ENCODE results near the gene SYT17.
"Not testable (repeated sequence)": the region's sequence is repeated elsewhere in the genome, so short reads cannot be mapped to it uniquely, and the experiment has no call there.

SYT17 gene

DNA sequence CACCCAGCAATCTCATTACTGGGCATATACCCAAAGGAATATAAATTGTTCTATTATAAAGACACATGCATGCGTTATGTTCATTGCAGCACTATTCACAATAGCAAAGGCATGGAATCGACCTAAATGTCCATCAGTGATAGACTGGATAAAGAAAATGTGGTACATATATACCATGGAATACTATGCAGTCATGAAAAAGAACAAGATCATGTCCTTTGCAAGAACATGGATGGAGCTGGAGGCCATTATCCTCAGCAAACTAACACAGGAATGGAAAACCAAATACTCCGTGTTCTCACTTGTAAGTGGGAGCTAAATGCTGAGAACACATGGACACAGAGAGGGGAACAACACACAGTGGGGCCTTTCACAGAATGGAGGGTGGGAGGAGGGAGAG lies 19.9 kb downstream of the SYT17 start:
- POLR2A ChIA-PET, result not testable (repeated sequence)
- CTCF ChIA-PET, result interaction anchor here (0.6 to 3.0 kb wide), 3 partner anchors 8 to 13 kb away, joined by 4 to 11 read pairs (median 4); no protein-coding TSS in a partner anchor
- WGBS (ENCODE audit: insufficient coverage), result 100% methylated on average over 1 of the region's 3 CpGs

DNA sequence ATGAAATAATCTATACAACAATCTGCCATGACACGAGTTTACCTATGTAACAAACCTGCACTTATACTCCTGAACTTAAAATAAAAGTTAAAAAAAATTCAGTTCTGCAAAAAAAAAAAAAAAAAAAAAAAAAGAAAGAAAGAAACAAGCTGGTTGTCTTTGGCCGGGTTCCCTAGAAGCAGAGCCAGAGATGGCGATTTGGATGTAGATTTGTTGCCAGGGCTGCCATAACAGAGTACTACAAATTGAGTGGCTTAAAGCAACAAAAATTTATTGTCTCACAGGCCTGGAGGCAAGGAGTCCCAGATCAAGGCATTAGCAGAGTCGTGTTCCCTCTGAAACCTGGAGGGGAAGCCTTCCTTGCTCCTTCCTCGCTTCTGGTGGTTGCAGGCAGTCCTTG lies 20.4 kb downstream of the SYT17 start:
- no peaks in the 10 kb centered on the region for H3K36me3 ChIP-seq (ENCODE audit: control insufficient read depth in 4 of 4, insufficient read depth in 4 of 4, low read length in 3 of 4)
- 88% methylated on average over 4 of the region's 5 CpGs for WGBS (ENCODE audit: insufficient coverage)
- ChIA-PET POLR2A (no interaction called here), CTCF (interaction anchor here (0.6 to 3.0 kb wide), 3 partner anchors 8 to 13 kb away, joined by 4 to 11 read pairs (median 4); no protein-coding TSS in a partner anchor)
- H3K9me3 ChIP-seq (ENCODE audit: control extremely low read depth in 1 of 5, control insufficient read depth in 4 of 5, insufficient read depth in 2 of 5, low read depth in 1 of 5, low read length in 4 of 5), result no peaks in the 10 kb centered on the region
- no peaks in the 10 kb centered on the region for H3K4me1 ChIP-seq (ENCODE audit: control extremely low read depth in 1 of 4, control insufficient read depth in 4 of 4, insufficient read depth in 4 of 4, low read length in 3 of 4)
- H3K27me3 ChIP-seq (replicated peaks in 2 of 5; ENCODE audit: control insufficient read depth in 4 of 5, insufficient read depth in 5 of 5, low read length in 4 of 5), result no peaks in the 10 kb centered on the region
- no peak overlapping the region for H3K4me3 ChIP-seq (ENCODE audit: control insufficient read depth in 1 of 7, extremely low read depth in 1 of 7, insufficient read depth in 4 of 7, low read depth in 2 of 7, low read length in 6 of 7)
- no peak overlapping the region for H3K27ac ChIP-seq (ENCODE audit: insufficient read depth in 1 of 2, low read depth in 1 of 2, low read length in 2 of 2, poor library complexity in 1 of 2, severe bottlenecking in 2 of 2)
- DNase-seq, result no peak

More for the DNA sequence above, 19.9 kb downstream of the SYT17 start:
- H3K27me3 ChIP-seq (replicated peaks in 2 of 5; ENCODE audit: control insufficient read depth in 4 of 5, insufficient read depth in 5 of 5, low read length in 4 of 5); H3K27ac ChIP-seq (ENCODE audit: insufficient read depth in 1 of 2, low read depth in 1 of 2, low read length in 2 of 2, poor library complexity in 1 of 2, severe bottlenecking in 2 of 2); H3K4me3 ChIP-seq (ENCODE audit: control insufficient read depth in 1 of 7, extremely low read depth in 1 of 7, insufficient read depth in 4 of 7, low read depth in 2 of 7, low read length in 6 of 7); H3K4me1 ChIP-seq (ENCODE audit: control extremely low read depth in 1 of 4, control insufficient read depth in 4 of 4, insufficient read depth in 4 of 4, low read length in 3 of 4); H3K9me3 ChIP-seq (ENCODE audit: control extremely low read depth in 1 of 5, control insufficient read depth in 4 of 5, insufficient read depth in 2 of 5, low read depth in 1 of 5, low read length in 4 of 5); H3K36me3 ChIP-seq (ENCODE audit: control insufficient read depth in 4 of 4, insufficient read depth in 4 of 4, low read length in 3 of 4); DNase-seq: not testable (repeated sequence)

DNA sequence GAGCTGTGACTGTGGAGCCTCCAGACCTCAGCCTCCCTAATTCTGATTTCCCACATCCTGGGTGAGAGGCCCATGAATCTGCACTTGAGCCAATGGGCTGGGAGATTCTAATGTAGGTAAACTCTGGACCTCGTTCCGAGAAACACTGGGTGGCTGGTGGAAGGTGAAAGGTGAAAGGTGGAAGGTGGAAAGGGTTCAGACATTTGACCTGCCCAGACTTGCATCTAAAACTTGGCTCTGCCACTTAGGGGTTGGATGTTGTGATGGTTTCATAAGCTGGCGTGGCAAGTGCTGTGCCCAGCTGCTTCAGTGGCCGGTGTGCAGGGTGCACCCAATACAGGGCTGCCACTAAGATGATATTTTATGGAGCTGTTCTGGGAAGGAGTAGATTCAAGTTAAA lies 24.8 kb downstream of the SYT17 start:
- CTCF ChIA-PET, result no interaction called here
- H3K4me1 ChIP-seq (ENCODE audit: control extremely low read depth in 1 of 4, control insufficient read depth in 4 of 4, insufficient read depth in 4 of 4, low read length in 3 of 4), result no peaks in the 10 kb centered on the region
- POLR2A ChIA-PET, result no interaction called here

DNA sequence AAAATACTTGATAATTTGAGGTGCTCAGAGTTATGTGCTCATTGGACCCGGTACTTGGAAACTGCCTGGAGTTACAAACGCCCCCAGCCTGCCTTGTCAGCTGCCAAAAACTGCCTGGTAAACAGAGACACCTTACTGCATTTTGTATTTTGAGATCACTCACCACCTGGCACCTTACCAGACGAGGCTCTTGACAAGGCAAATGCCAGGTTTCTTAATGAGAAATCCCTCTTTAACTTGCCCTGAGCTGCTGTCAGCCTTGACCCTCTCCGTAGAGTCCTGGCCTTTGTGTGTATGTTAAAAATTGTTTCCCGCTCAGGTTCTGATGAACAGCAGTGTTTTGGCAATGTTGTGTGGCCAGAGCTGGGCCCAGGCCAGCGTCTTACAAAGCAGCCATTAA lies 28.8 kb downstream of the SYT17 start:
- CTCF ChIA-PET, result no interaction called here
- no peaks in the 10 kb centered on the region for H3K27me3 ChIP-seq (replicated peaks in 2 of 5; ENCODE audit: control insufficient read depth in 4 of 5, insufficient read depth in 5 of 5, low read length in 4 of 5)
- H3K4me1 ChIP-seq (ENCODE audit: control extremely low read depth in 1 of 4, control insufficient read depth in 4 of 4, insufficient read depth in 4 of 4, low read length in 3 of 4), result no peaks in the 10 kb centered on the region
- no peak overlapping the region for H3K27ac ChIP-seq (ENCODE audit: insufficient read depth in 1 of 2, low read depth in 1 of 2, low read length in 2 of 2, poor library complexity in 1 of 2, severe bottlenecking in 2 of 2)
- DNase-seq, result no peak
- no peaks in the 10 kb centered on the region for H3K36me3 ChIP-seq (ENCODE audit: control insufficient read depth in 4 of 4, insufficient read depth in 4 of 4, low read length in 3 of 4)
- 87% methylated on average over 5 of the region's 6 CpGs for WGBS (ENCODE audit: insufficient coverage)
- peaks cover 0 to 19% (median 6%) of the 10 kb centered on the region in 5 experiments for H3K9me3 ChIP-seq (ENCODE audit: control extremely low read depth in 1 of 5, control insufficient read depth in 4 of 5, insufficient read depth in 2 of 5, low read depth in 1 of 5, low read length in 4 of 5)
- POLR2A ChIA-PET, result no interaction called here
- H3K4me3 ChIP-seq (ENCODE audit: control insufficient read depth in 1 of 7, extremely low read depth in 1 of 7, insufficient read depth in 4 of 7, low read depth in 2 of 7, low read length in 6 of 7), result no peak overlapping the region

More for the DNA sequence above, 24.8 kb downstream of the SYT17 start:
- WGBS (ENCODE audit: insufficient coverage), result 89% methylated on average over 4 of the region's 4 CpGs
- H3K4me3 ChIP-seq (ENCODE audit: control insufficient read depth in 1 of 7, extremely low read depth in 1 of 7, insufficient read depth in 4 of 7, low read depth in 2 of 7, low read length in 6 of 7), result no peak overlapping the region
- no peak overlapping the region for H3K27ac ChIP-seq (ENCODE audit: insufficient read depth in 1 of 2, low read depth in 1 of 2, low read length in 2 of 2, poor library complexity in 1 of 2, severe bottlenecking in 2 of 2)
- DNase-seq, result no peak
- H3K27me3 ChIP-seq (replicated peaks in 2 of 5; ENCODE audit: control insufficient read depth in 4 of 5, insufficient read depth in 5 of 5, low read length in 4 of 5), result no peaks in the 10 kb centered on the region
- no peaks in the 10 kb centered on the region for H3K36me3 ChIP-seq (ENCODE audit: control insufficient read depth in 4 of 4, insufficient read depth in 4 of 4, low read length in 3 of 4)
- H3K9me3 ChIP-seq (ENCODE audit: control extremely low read depth in 1 of 5, control insufficient read depth in 4 of 5, insufficient read depth in 2 of 5, low read depth in 1 of 5, low read length in 4 of 5), result no peaks in the 10 kb centered on the region

DNA sequence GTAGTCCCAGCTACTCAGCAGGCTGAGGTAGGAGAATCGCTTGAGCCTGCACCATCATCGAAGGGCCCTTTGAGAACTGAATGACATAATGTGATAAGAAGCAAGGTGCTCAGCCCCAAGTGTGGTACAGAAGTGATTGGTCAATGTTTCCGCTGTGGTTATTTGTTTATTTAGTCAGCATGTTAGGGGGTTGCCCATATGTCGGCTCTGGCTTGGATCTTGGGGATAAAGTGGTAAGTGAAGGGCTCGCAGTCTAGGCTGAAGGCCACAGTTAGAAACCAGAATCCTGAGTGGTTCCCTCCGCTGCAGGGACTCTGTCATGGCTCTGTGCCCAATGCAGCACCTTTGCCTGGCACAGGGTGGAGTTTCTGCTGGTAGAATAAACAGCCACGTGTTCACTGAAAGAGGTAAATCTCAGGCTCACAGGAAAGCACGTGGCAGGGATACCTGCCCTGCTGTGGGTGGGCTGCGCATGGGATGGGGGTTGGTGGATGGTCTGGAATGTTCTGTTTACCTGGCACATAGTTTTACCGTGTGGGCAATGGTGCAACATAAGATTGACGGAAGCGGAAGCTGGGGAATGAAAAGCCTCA lies 35.4 kb downstream of the SYT17 start:
- WGBS (ENCODE audit: insufficient coverage), result 92% methylated on average over 12 of the region's 12 CpGs
- Histone ChIP-seq H3K4me3 (ENCODE audit: control insufficient read depth in 1 of 7, extremely low read depth in 1 of 7, insufficient read depth in 4 of 7, low read depth in 2 of 7, low read length in 6 of 7) (no peak overlapping the region), H3K27ac (ENCODE audit: insufficient read depth in 1 of 2, low read depth in 1 of 2, low read length in 2 of 2, poor library complexity in 1 of 2, severe bottlenecking in 2 of 2) (no peak overlapping the region), H3K4me1 (ENCODE audit: control extremely low read depth in 1 of 4, control insufficient read depth in 4 of 4, insufficient read depth in 4 of 4, low read length in 3 of 4) (no peaks in the 10 kb centered on the region), H3K9me3 (ENCODE audit: control extremely low read depth in 1 of 5, control insufficient read depth in 4 of 5, insufficient read depth in 2 of 5, low read depth in 1 of 5, low read length in 4 of 5) (peaks cover 1 to 21% (median 10%) of the 10 kb centered on the region in 5 experiments), H3K36me3 (ENCODE audit: control insufficient read depth in 4 of 4, insufficient read depth in 4 of 4, low read length in 3 of 4) (no peaks in the 10 kb centered on the region), H3K27me3 (replicated peaks in 2 of 5; ENCODE audit: control insufficient read depth in 4 of 5, insufficient read depth in 5 of 5, low read length in 4 of 5) (no peaks in the 10 kb centered on the region)
- ChIA-PET CTCF (no interaction called here), POLR2A (no interaction called here)
- DNase-seq, result no peak

DNA sequence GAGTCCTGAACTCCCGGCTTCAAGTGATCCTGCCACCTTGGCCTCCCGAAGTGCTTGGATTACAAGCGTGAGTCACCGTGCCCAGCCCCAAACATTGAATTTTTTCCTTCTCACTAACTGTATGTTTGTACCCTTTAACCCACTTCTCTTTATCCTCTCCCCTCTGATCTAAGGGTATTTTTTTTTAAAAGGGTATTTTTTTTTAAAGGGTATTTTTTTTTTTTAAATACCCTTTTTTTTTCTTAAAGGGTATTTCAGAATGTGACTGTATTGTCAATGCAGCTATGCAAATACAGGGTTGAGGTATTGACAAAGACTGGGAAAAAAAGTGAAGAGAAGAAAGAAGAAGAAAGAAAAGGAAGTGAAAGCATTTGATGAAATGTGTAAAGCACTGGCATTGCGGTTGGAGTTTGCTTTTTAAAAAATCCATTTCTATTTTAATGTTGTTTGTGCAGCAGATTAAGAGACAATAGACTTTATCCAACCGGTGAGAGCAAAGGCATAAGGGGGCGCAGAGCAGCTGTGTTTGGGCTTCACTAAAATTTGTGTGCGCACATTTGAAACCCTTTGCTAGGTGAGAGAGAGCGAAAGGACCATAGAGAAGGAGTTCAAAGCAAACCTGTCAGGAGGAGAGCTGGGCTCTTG lies 42.4 kb downstream of the SYT17 start:
- ChIA-PET CTCF (interaction anchor here (0.6 kb wide), 1 partner anchor 159 kb away, joined by 3 read pairs; no protein-coding TSS in a partner anchor), POLR2A (no interaction called here)
- Histone ChIP-seq H3K27me3 (replicated peaks in 2 of 5; ENCODE audit: control insufficient read depth in 4 of 5, insufficient read depth in 5 of 5, low read length in 4 of 5) (peaks cover 0 to 3% (median 0%) of the 10 kb centered on the region in 5 experiments), H3K9me3 (ENCODE audit: control extremely low read depth in 1 of 5, control insufficient read depth in 4 of 5, insufficient read depth in 2 of 5, low read depth in 1 of 5, low read length in 4 of 5) (peaks cover 0 to 5% (median 0%) of the 10 kb centered on the region in 5 experiments), H3K4me1 (ENCODE audit: control extremely low read depth in 1 of 4, control insufficient read depth in 4 of 4, insufficient read depth in 4 of 4, low read length in 3 of 4) (no peaks in the 10 kb centered on the region), H3K36me3 (ENCODE audit: control insufficient read depth in 4 of 4, insufficient read depth in 4 of 4, low read length in 3 of 4) (no peaks in the 10 kb centered on the region), H3K27ac (ENCODE audit: insufficient read depth in 1 of 2, low read depth in 1 of 2, low read length in 2 of 2, poor library complexity in 1 of 2, severe bottlenecking in 2 of 2) (no peak overlapping the region), H3K4me3 (ENCODE audit: control insufficient read depth in 1 of 7, extremely low read depth in 1 of 7, insufficient read depth in 4 of 7, low read depth in 2 of 7, low read length in 6 of 7) (no peak overlapping the region)
- DNase-seq, result peak in 1 of 3 donors; percentile 13
- WGBS (ENCODE audit: insufficient coverage), result 89% methylated on average over 6 of the region's 9 CpGs

DNA sequence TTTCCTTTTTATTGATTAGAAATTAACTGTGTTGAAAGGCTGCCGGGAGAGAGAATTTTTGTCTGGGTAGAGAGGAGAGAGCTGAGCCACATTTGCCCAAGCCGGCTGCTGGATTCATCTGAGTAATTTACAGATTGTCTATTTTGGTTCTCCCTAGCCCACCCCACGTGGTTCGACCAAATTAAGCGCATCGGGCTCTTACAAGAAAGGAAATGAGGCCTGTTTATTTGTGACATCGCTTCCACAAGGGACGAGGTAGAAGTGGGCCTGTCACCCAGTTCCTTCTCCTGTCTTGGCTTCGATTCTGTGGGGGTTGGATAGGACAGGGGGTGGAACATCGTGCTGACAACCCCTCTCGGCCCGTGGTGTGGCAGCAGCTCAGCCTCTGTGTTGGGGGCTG lies 42.9 kb downstream of the SYT17 start:
- ChIA-PET POLR2A (no interaction called here), CTCF (interaction anchor here (0.6 kb wide), 1 partner anchor 158 kb away, joined by 3 read pairs; no protein-coding TSS in a partner anchor)
- whole genome bisulfite sequencing (ENCODE audit: insufficient coverage), result 60% methylated on average over 11 of the region's 12 CpGs
- H3K27me3 ChIP-seq (replicated peaks in 2 of 5; ENCODE audit: control insufficient read depth in 4 of 5, insufficient read depth in 5 of 5, low read length in 4 of 5), result peaks cover 0 to 3% (median 0%) of the 10 kb centered on the region in 5 experiments
- DNase-seq, result peak in 1 of 3 donors; percentile 5
- no peaks in the 10 kb centered on the region for H3K36me3 ChIP-seq (ENCODE audit: control insufficient read depth in 4 of 4, insufficient read depth in 4 of 4, low read length in 3 of 4)
- H3K9me3 ChIP-seq (ENCODE audit: control extremely low read depth in 1 of 5, control insufficient read depth in 4 of 5, insufficient read depth in 2 of 5, low read depth in 1 of 5, low read length in 4 of 5), result peaks cover 0 to 5% (median 0%) of the 10 kb centered on the region in 5 experiments
- no peak overlapping the region for H3K4me3 ChIP-seq (ENCODE audit: control insufficient read depth in 1 of 7, extremely low read depth in 1 of 7, insufficient read depth in 4 of 7, low read depth in 2 of 7, low read length in 6 of 7)
- H3K4me1 ChIP-seq (ENCODE audit: control extremely low read depth in 1 of 4, control insufficient read depth in 4 of 4, insufficient read depth in 4 of 4, low read length in 3 of 4), result no peaks in the 10 kb centered on the region
- H3K27ac ChIP-seq (ENCODE audit: insufficient read depth in 1 of 2, low read depth in 1 of 2, low read length in 2 of 2, poor library complexity in 1 of 2, severe bottlenecking in 2 of 2), result no peak overlapping the region
